Muscle of back (tissue), 11 donors: Measurements from ENCODE around the gene LAMB4. TPM values are rescaled to one million over a fixed set of nuclear protein-coding genes. Genes with fewer than 3 reads are reported as not detected.
"Not testable (repeated sequence)": the region's sequence is repeated elsewhere in the genome, so short reads cannot be mapped to it uniquely, and the experiment has no call there.

Source experiments
- DNase-seq, 3 donors: peaks; one replicate each; pipeline versions ENCODE4 v3.0.0 to v3.0.0-alpha.2; 2013
- polyA plus RNA-seq, 10 donors: library from polyadenylated mRNA; unstranded; fragments of 120-200 nt; gene quantifications; one replicate each; pipeline ENCODE4 v1.2.1, GENCODE V29; 2013; ENCODE audit not compliant: insufficient read length in 10 of 10

The LAMB4 gene
- polyA plus RNA-seq, 10 donors: 0.10 to 7.7 (median 0.27) TPM

DNA sequence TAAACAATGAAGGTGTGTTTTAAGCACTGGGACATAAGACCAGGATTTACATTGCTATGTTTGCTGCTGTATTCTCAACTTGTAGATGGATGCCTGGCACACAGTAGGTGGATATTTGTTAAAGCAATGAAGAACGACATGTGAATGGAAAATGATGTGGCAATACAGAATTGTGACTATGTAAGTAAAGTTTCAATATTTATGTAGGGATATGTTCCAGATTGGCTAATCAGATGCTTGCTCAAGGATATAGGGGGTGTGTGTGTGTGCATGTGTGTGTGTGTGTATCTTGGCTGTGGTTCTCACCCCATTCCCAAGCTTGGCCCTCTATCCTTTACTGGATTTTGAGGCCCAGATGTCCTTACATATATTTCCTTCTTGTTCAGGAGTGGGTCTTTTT is 84.5 kb downstream of the LAMB4 start:
- peak in 2 of 3 donors; percentile 17 to 59 for DNase-seq

GRCh38 chr7:108045154-108045553 is 85.0 kb downstream of the LAMB4 start:
- DNase-seq: peak; percentile 52 to 68 (median 54)

DNA sequence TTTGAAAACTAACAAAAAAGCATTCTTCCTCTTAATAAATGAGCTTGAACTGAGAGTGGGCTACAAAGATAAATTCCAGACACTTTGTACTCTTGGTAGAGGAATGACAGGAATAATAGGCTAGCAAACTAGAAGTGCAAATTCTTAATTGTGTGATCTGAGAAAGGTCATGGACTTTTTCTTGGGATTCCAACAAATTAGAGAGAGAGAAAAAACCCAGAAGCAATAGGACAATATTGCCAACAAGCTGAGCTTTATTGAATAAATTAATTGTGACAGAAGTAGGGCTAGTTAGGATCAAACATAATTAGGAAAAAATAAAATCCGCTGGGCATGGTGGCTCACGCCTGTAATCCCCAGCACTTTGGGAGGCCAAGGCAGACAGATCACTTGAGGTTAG is 85.8 kb downstream of the LAMB4 start:
- no peak for DNase-seq

- no peak for DNase-seq
Observed at GRCh38 chr7:108038986-108039385, 91.2 kb downstream of the LAMB4 start.

DNA sequence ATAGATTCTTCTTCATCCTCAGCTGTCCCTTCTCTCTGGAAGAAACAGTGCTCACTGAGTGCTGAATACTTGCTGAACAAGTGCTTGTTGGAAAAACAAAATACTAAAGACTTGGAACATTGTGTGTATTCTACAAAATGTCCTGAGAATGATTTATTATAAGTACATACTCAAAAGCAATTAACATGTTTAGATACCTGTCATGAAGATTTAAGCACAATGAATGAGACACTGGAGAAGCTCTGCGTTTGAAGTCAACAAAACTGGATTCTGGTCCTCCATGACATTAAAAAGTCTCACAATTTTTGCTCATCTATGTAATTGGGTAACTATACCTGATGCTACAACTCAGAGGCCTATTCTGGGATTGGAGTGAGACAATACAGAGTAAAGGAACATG is 92.4 kb downstream of the LAMB4 start:
- no peak for DNase-seq

GRCh38 chr7:108037140-108037539 is 93.0 kb downstream of the LAMB4 start:
- no peak for DNase-seq

- DNase-seq: no peak
Observed at GRCh38 chr7:108034586-108034985, 95.6 kb downstream of the LAMB4 start.

GRCh38 chr7:108033776-108034497 is 96.2 kb downstream of the LAMB4 start:
- no peak for DNase-seq

- not testable (repeated sequence) for DNase-seq
Observed at GRCh38 chr7:108033309-108033708, 96.9 kb downstream of the LAMB4 start.

DNA sequence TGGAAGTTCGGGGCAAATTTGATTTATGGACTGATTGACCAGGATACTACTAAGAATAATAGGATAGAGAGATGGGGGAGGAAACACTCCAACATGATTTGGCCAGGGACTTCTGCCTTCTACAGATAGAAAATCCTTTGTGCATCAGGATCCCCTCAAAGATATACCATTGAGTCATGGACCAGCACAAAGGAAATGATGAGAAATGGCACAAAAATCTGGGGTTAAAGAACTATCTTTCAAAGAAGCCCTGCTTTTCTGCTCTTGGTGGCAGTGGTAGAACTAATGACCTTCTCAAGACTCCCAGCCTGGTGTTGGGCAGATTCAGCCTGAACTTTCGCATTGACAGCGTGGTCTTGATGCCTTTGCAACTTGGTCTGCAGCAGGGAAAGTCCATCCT is 99.6 kb downstream of the LAMB4 start:
- DNase-seq: peak in 1 of 3 donors; percentile 41

DNA sequence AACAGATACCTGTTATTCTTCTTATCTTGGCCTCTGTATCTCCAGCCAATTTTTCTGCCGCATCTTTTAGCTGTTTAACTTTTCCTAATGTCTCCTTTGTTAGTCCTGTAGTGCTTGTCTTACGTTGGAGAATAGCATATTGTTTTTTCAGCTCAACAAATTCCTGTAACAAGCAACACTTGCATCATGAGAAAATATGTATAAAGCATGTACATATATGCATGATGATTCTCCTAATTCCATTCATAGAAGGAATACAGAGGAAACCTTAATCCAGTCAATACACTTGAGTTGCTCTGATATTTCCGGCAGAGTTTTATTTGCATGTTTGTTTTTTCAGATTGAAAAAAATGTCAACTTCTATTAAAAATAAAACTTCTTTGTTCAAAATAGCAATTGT is 101.1 kb downstream of the LAMB4 start:
- no peak for DNase-seq

GRCh38 chr7:108028111-108028510 is 102.0 kb downstream of the LAMB4 start:
- no peak for DNase-seq

GRCh38 chr7:108027239-108027638 is 102.9 kb downstream of the LAMB4 start:
- DNase-seq: peak in 2 of 3 donors; percentile 14 to 34

DNA sequence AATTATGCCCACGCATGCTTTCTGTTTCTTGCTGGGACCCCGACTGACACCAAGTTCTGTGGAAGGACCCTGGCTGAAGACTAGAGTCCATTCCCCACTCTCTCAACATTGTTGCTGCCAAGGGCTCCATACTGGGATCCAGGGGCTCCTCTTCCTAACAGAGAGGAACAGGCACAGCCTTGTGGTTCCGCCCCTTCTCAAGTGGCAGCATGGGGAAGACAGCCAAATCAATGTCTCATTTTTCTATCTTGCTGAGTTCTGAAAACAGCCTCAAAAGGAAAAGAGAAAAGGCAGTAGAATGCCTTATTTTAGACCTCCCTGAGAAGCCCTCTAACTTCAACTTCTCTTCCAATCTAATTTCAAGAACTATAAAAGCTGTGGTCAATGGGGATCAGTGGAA is 103.5 kb downstream of the LAMB4 start:
- DNase-seq: no peak

DNA sequence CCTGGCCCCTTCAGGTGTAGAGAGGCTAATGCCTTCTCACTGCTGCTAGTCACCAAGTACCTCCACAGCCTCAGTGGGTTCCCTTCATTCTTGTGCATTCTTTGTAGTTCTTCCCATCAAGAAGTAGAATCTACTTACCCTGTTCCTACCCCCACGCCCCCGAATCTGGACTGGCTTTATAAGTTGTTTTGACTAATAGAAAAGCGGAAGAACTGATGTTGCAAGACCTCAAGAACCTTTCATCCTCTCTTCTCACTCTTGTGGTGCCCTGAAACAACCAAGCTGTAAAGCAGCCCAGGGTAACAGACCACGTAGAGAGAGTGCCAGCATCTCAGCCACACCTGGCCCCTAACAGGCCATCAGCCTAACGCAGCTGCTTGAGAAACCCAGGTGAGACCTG is 104.0 kb downstream of the LAMB4 start:
- DNase-seq: no peak

- no peak for DNase-seq
Observed at GRCh38 chr7:108024538-108024937, 105.6 kb downstream of the LAMB4 start.

GRCh38 chr7:108020585-108020984 is 109.6 kb downstream of the LAMB4 start:
- no peak for DNase-seq

DNA sequence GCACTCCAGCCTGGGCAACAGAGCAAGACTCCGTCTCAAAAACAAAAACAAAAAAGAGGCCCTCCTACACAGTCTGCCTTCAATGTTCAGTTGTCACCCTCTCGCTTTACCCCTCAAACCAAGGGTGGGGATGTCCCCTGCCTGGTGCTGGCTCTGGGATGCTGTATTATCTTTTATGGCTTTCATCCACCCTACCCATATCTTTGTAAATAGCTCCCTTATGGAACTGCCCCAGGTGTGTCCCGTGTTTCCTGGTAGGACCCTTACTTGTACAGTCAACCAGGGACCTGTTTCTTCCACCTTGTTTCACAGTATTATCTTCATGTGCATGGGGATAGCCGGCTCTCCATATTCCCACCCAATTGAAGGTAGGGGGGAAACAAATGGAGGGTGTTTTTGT is 111.5 kb downstream of the LAMB4 start:
- no peak for DNase-seq

DNA sequence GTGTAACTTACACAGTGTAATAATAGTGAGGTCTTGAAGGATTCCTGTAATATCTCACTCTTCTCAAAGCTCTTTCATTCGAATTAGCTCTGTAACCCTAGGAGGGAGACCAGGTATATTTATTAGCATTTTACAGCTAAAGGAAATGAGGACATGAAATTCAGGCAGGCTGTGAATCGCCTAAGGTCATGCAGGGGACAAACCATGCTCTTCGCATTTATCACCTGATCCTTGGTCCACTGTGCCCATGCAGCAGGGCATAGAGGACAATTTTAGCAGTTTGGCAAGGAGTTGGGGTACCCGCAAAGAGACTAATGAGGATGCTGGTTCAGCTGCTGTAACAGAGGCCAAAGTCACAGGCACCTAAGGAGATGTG is 112.4 kb downstream of the LAMB4 start:
- DNase-seq: no peak

DNA sequence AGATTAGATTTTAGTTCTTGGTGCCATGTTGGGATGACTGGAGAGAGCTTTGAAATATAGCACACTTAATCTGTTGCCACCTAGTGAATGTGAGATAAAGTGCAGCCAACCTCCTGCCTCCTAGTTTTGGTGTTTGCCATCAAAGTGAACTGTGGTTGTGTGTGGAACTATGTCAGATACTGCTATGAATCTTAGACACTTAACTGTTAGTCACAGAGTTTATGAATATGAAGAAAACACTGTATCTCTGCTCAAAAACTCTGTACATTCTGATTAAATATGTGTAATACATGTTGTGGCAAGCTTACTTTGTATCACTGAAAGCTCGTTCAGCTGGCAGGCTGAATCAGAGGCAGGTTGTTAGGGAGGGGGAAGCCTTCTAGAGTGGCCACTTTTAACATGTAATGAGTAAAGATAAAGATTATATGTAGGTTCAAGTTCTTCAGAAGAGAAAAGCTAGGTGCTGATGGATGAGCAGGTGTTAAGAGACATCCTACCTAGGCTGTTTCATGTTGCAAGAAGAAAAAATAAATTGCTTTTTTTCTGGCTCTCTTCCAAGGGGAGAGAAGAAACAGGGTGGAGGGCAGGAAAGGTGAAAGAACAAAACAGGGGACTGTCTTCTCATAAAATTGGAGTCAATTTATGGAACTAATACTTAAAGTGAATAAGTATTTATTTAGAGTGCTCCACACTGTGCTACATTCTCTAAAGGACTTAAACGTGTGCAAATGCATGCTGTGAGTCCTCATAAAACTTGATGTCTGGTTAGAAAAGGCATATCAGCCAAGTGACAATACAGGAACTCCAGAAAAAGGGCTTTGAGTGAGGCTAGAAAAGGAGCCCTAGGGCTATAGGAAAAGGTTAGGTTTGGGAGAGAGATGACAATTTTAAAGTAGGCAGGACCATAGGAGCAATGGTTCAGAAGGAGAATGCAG is 113.1 kb downstream of the LAMB4 start:
- DNase-seq: no peak

DNA sequence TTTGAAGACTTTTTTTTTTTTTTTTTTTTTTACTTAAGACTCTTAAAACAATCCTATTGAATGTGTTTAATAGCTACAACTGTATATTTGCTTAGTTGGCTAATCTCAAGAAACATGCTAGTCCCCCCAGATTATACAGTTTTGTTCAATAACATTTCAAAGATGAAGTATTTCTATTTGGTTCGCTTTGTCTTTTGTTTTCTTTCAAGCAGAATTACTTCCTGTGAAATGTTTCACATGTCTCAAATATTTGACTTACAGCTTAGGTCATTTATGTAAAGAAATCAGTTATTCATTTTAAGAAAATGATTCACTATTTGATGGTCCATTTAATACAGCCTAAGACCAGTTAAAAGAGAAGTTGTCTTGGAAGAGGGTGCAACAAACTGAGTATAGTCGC is 114.4 kb downstream of the LAMB4 start:
- DNase-seq: no peak

DNA sequence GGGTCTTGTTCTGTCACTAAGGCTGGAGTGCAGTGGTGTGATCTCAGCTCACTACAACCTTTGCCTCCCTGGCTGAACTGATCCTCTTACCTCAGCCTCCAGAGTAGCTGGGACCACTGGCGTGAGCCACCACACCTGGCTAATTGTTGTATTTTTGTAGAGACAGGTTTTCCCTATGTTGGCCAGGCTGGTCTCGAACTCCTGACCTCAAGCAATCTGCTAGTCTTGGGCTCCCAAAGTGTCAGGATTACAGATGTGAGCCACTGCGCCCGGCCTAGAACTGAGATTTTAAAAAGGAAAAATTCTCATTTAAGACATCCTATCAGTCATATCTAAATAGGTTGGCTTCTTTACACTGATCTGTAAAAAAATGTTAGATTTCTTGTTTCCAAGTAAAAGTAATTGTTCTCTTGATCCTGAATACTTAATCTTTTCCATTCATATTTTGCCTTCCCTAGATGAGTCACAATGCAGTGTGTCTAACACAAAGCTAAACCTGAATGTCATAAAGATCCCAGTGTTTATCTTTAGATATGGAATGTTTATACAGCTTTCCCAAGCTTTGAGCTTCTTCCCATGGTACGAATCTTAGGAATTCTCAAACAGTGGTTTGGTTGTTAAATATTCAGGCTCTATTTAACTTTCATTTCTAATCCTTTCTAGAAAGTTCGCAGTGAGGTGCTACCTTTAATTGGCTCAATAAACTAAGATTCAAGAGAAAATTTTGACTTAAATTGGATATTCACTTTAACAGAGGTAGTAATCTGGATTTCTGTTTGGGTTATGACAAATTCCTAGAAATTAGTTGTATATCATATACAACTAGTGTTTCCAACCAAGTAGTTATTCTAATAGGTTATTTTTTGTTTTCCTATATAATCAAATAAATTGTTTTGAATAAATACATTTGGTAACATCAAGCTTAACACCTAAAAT is 115.1 kb downstream of the LAMB4 start:
- no peak for DNase-seq
